Vagina (tissue), 2 donors: ENCODE results near the gene ARHGAP45. TPM values are rescaled to one million over a fixed set of nuclear protein-coding genes. Genes with fewer than 3 reads are reported as not detected.

ENCODE experiments used
- DNase-seq, 2 donors: peaks; one replicate each; pipeline ENCODE4 v3.0.0-alpha.2; 2017; ENCODE audit errors: extremely low spot score in 2 of 2
- H3K27ac ChIP-seq: fragments of 200-600 bp; sonication (generic); one replicate; pipeline ENCODE4 v1.5.1; 2019
- H3K27me3 ChIP-seq: fragments of 200-600 bp; sonication (generic); one replicate; pipeline ENCODE4 v1.5.1; 2019
- H3K36me3 ChIP-seq, 2 donors: fragments of 200-600 bp; sonication (generic); one replicate each; pipeline ENCODE4 v1.5.1; 2017 to 2019
- H3K4me1 ChIP-seq: fragments of 200-600 bp; sonication (generic); one replicate; pipeline ENCODE4 v1.5.1; 2019
- H3K4me3 ChIP-seq, 2 donors: fragments of 200-600 bp; sonication (generic); 1 replicate in 1 of 2; 2 replicates in 1 of 2; pipeline ENCODE4 v1.5.1; 2016 to 2019
- H3K9me3 ChIP-seq: fragments of 200-600 bp; sonication (generic); one replicate; pipeline ENCODE4 v1.5.1; 2019
- CTCF ChIP-seq, 3 experiments: fragments of 450-650 bp in 2 of 3; fragments of 200-600 bp in 1 of 3; sonication (generic) in 1 of 3; IDR thresholded peaks; one replicate each; pipeline ENCODE4 v1.5.1; 2017 to 2019; ENCODE audit warnings: antibody characterized with exemption in 3 of 3, mild to moderate bottlenecking in 2 of 3, moderate library complexity in 2 of 3
- POLR2A ChIP-seq, 2 donors: fragments of 450-650 bp; IDR thresholded peaks; one replicate each; pipeline ENCODE4 v1.6.1; 2017; ENCODE audit warnings: antibody characterized with exemption in 2 of 2, mild to moderate bottlenecking in 2 of 2, moderate library complexity in 2 of 2
- POLR2AphosphoS5 ChIP-seq, 2 donors: sonication (generic); formaldehyde crosslinking; IDR thresholded peaks; one replicate each; pipeline ENCODE4 v1.9.0; 2017; ENCODE audit warnings: antibody characterized with exemption in 2 of 2, mild to moderate bottlenecking in 2 of 2, low read depth in 1 of 2; ENCODE audit not compliant: insufficient read depth in 1 of 2
- intact Hi-C: fragments of 100-400 bp; cut with DNase I; formaldehyde crosslinking; loops from one replicate; pipeline ENCODE4 v1.15.1; 2023
- total RNA-seq: library from RNA; depleted of rRNA; stranded (reverse); fragments of >200 nt; gene quantifications from one replicate; pipeline ENCODE4 v1.2.3, GENCODE V29; 2016

Gene ARHGAP45
- total RNA-seq, 1 donor from 2014 or later = 36.8 TPM

GRCh38 chr19:1050989-1051788 is 15.8 kb upstream of the ARHGAP45 start:
- no peak overlapping the region for H3K4me3 ChIP-seq
- intact Hi-C loops = no loop called here
- TF ChIP-seq POLR2AphosphoS5 (IDR thresholded peaks at IDR 0.05; ENCODE audit: insufficient read depth in 1 of 2, low read depth in 1 of 2) (no peak), CTCF (IDR thresholded peaks at IDR 0.05) (no peak), POLR2A (IDR thresholded peaks at IDR 0.05) (no peak)
- no peaks in the 10 kb centered on the region for H3K9me3 ChIP-seq
- H3K4me1 ChIP-seq = no peaks in the 10 kb centered on the region
- DNase-seq = no peak
- H3K27ac ChIP-seq = no peak overlapping the region
- H3K27me3 ChIP-seq = no peaks in the 10 kb centered on the region
- H3K36me3 ChIP-seq = no peaks in the 10 kb centered on the region

- TF ChIP-seq POLR2A (IDR thresholded peaks at IDR 0.05) = no peak
- TF ChIP-seq POLR2AphosphoS5 (IDR thresholded peaks at IDR 0.05; ENCODE audit: insufficient read depth in 1 of 2, low read depth in 1 of 2) = no peak
- no peak for TF ChIP-seq CTCF (IDR thresholded peaks at IDR 0.05)
- H3K4me3 ChIP-seq = no peak overlapping the region
- H3K27me3 ChIP-seq = no peaks in the 10 kb centered on the region
- H3K4me1 ChIP-seq = no peaks in the 10 kb centered on the region
- DNase-seq = no peak
- peaks cover 4% of the 10 kb centered on the region for H3K9me3 ChIP-seq
- no peak overlapping the region for H3K27ac ChIP-seq
- H3K36me3 ChIP-seq = no peaks in the 10 kb centered on the region
- intact Hi-C loops = no loop called here
Observed at GRCh38 chr19:1051791-1052190, 15.2 kb upstream of the ARHGAP45 start.

- no peak for DNase-seq
- Histone ChIP-seq H3K36me3 (no peaks in the 10 kb centered on the region), H3K9me3 (peaks cover 10% of the 10 kb centered on the region), H3K27me3 (no peaks in the 10 kb centered on the region), H3K27ac (no peak overlapping the region), H3K4me1 (no peaks in the 10 kb centered on the region), H3K4me3 (no peak overlapping the region)
- TF ChIP-seq POLR2AphosphoS5 (IDR thresholded peaks at IDR 0.05; ENCODE audit: insufficient read depth in 1 of 2, low read depth in 1 of 2) (no peak), CTCF (IDR thresholded peaks at IDR 0.05) (no peak), POLR2A (IDR thresholded peaks at IDR 0.05) (no peak)
- intact Hi-C loops = no loop called here
Observed at GRCh38 chr19:1052349-1052975, 14.5 kb upstream of the ARHGAP45 start.

- H3K27me3 ChIP-seq = no peaks in the 10 kb centered on the region
- no peak for TF ChIP-seq CTCF (IDR thresholded peaks at IDR 0.05)
- no peak for TF ChIP-seq POLR2A (IDR thresholded peaks at IDR 0.05)
- no peak for TF ChIP-seq POLR2AphosphoS5 (IDR thresholded peaks at IDR 0.05; ENCODE audit: insufficient read depth in 1 of 2, low read depth in 1 of 2)
- no peak for DNase-seq
- H3K36me3 ChIP-seq = peaks cover 0 to under 1% of the 10 kb centered on the region in 2 donors
- H3K4me1 ChIP-seq = no peaks in the 10 kb centered on the region
- H3K9me3 ChIP-seq = peaks cover 20% of the 10 kb centered on the region
- intact Hi-C loops = no loop called here
- H3K27ac ChIP-seq = no peak overlapping the region
- H3K4me3 ChIP-seq = no peak overlapping the region
Observed at GRCh38 chr19:1053176-1054101, 13.5 kb upstream of the ARHGAP45 start.
